Mucosa of rectum (tissue), 2 donors: ENCODE measurements around the gene FLII.

ENCODE experiments used
- H3K27ac ChIP-seq, 2 donors: one replicate each; pipeline ENCODE4 v1.7.0; 2013; ENCODE audit warnings: inconsistent platforms in 2 of 2, low read depth in 2 of 2, low read length in 2 of 2
- H3K27me3 ChIP-seq, 2 donors: one replicate each; pipeline ENCODE4 v1.7.0; 2013; ENCODE audit warnings: low read length in 2 of 2; ENCODE audit not compliant: control insufficient read depth in 2 of 2, insufficient read depth in 2 of 2
- H3K36me3 ChIP-seq, 2 donors: one replicate each; pipeline ENCODE4 v1.7.0; 2013; ENCODE audit warnings: low read length in 2 of 2; ENCODE audit not compliant: control insufficient read depth in 2 of 2, insufficient read depth in 2 of 2
- H3K4me1 ChIP-seq, 2 donors: one replicate each; pipeline ENCODE4 v1.7.0; 2013; ENCODE audit warnings: low read length in 2 of 2, mild to moderate bottlenecking in 1 of 2; ENCODE audit not compliant: control insufficient read depth in 2 of 2, insufficient read depth in 2 of 2
- H3K4me3 ChIP-seq, 2 donors: one replicate each; pipeline ENCODE4 v1.7.0; 2013; ENCODE audit warnings: low read length in 2 of 2
- H3K9ac ChIP-seq, 2 donors: one replicate each; pipeline ENCODE4 v1.7.0; 2013; ENCODE audit warnings: low read length in 2 of 2, low read depth in 1 of 2, mild to moderate bottlenecking in 1 of 2
- H3K9me3 ChIP-seq, 2 donors: one replicate each; pipeline ENCODE4 v1.7.0; 2013; ENCODE audit warnings: low read length in 2 of 2; ENCODE audit not compliant: control insufficient read depth in 2 of 2
- donor health status: healthy.
- donor health status: Normal muscosa, but diverticular disease.

FLII gene

GRCh38 chr17:18198530-18198929, 60.0 kb downstream of the FLII start:
- peaks cover 46 to 64% of the 10 kb centered on the region in 2 donors for H3K36me3 ChIP-seq
- H3K4me3 ChIP-seq: no peak overlapping the region
- no peaks in the 10 kb centered on the region for H3K27me3 ChIP-seq
- no peaks in the 10 kb centered on the region for H3K4me1 ChIP-seq
- H3K27ac ChIP-seq: no peak overlapping the region
- H3K9me3 ChIP-seq: no peaks in the 10 kb centered on the region
- H3K9ac ChIP-seq: no peak overlapping the region

DNA sequence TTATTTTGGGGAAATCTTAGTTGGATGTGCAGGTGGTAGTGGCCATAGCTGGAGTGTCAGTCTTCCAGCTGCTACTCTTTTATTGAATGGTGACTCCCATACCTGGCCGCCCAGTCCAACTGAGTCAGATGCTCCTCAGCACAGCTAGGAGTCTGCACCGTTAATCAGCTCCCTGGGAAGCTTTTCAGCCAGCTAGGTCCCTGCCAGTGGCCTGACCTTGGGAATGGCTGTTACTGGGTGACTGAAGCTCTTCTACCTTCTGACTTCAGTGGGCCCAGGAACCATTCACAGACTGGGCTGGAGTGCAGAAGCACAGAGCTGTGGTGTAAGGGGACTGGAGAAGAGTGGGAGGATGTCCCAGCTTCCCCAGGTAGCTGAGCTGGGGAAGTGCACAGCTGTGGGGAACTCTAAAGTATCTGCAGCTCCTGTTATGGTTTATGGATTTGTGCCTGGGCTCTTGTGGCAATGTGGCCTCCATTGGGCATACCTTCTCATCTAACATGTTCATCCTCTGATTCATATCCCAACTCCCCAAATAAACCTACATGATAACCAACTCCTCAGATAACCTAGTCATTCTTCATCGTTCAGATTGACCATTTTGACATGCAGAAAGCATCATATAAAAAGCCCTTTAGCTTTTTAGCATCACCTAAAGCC, 60.9 kb downstream of the FLII start:
- Histone ChIP-seq H3K4me3 (no peak overlapping the region), H3K9ac (no peak overlapping the region), H3K4me1 (no peaks in the 10 kb centered on the region), H3K9me3 (no peaks in the 10 kb centered on the region), H3K27ac (no peak overlapping the region), H3K36me3 (peaks cover 46 to 60% of the 10 kb centered on the region in 2 donors), H3K27me3 (no peaks in the 10 kb centered on the region)

GRCh38 chr17:18195246-18195645, 63.3 kb downstream of the FLII start:
- no peak overlapping the region for H3K27ac ChIP-seq
- H3K4me3 ChIP-seq: no peak overlapping the region
- no peaks in the 10 kb centered on the region for H3K27me3 ChIP-seq
- H3K4me1 ChIP-seq: peaks cover 8% of the 10 kb centered on the region in 2 donors
- no peak overlapping the region for H3K9ac ChIP-seq
- peaks cover 43 to 60% of the 10 kb centered on the region in 2 donors for H3K36me3 ChIP-seq
- H3K9me3 ChIP-seq: no peaks in the 10 kb centered on the region
